ENCODE results near the gene LZTFL1. TPM values are rescaled to one million over a fixed set of nuclear protein-coding genes. Genes with fewer than 3 reads are reported as not detected.

The LZTFL1 gene, protein sequence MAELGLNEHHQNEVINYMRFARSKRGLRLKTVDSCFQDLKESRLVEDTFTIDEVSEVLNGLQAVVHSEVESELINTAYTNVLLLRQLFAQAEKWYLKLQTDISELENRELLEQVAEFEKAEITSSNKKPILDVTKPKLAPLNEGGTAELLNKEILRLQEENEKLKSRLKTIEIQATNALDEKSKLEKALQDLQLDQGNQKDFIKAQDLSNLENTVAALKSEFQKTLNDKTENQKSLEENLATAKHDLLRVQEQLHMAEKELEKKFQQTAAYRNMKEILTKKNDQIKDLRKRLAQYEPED
- total RNA-seq (2014; rRNA removed; shearing (Covaris generic)), result 11.6 and 13.9 TPM in 2 replicates
- polyA plus RNA-seq (2016; fragmentation: Nextera tagmentation; extraction: Ambion mirVana), result 3.6 and 6.3 TPM in 2 replicates
- long read RNA-seq, full-length matches to known transcripts, result 1 of 2 reads
- long read RNA-seq, partial matches to known transcripts, result 0 of 2 reads
- long read RNA-seq, other reads (novel, unspliced or antisense), result 1 of 2 reads

DNA sequence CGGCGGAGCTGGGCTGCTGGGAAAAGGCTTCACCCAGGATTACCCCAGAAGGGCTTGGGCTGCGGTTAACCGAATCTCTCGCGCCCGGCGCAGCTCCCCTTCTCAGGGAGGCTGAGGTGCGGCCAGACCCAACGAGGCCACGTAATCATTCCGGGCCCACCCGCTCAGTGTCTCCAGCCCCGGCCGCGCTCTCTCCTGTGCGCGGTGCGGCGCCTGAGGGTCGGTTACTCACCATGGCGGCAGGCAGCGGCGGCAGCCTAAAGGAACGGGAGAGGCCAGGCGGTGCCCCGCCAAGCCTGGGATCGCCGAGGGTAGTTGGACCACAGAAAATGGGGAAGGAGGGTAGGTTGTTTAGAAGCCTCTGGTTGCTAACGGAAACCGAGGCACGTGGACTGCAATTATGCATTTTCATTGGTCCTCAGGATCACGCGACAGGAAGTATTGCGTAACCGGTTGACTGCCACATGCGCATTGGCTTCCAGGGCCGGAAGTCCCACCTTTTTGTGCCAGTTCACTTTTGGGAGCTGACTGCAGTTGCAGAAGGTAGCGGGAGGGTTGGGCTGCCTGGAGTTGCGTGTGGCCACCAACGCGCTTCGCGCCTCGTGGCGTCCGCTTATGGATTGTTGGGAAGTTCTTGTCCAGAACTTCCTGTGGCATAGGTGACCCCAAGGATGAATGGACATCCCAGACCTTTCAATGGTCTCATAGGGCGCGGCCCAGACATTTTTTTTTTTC, at the start of gene LZTFL1:
TSS of gene LZTFL1 (minus strand) at position 363 of the 735 bp plus-strand sequence. CDS start at position 235, 128 bp downstream.
- H4K20me1 ChIP-seq (replicated peaks; ENCODE audit: insufficient read depth), result no peaks in the 10 kb centered on the region
- Mint-ChIP-seq H3K4me3 (peak within 1 kb of the TSS; percentile 88), H3K27me3 (ENCODE audit: insufficient read depth, low read depth, poor library complexity) (peaks cover 2% of the 10 kb centered on the region), H3K9me3 (no peaks in the 10 kb centered on the region), H3K27ac (peak within 1 kb of the TSS; percentile 91), H3K4me1 (peaks cover 3% of the 10 kb centered on the region; the same call in 2 of the 3 replicates), H3K36me3 (ENCODE audit: low read depth) (no peaks in the 10 kb centered on the region)
- H3K79me2 ChIP-seq (replicated peaks; ENCODE audit: insufficient read depth), result no peaks in the 10 kb centered on the region
- DNase-seq (ENCODE audit: low spot score) (peak; percentile 99), ATAC-seq (peak; percentile 96)
- no peaks in the 10 kb centered on the region for H3F3A ChIP-seq (replicated peaks; ENCODE audit: low read depth)
- H2AFZ ChIP-seq, result peak within 1 kb of the TSS; percentile 85
- peaks cover 10% of the 10 kb centered on the region; the same call in 1 of the 2 replicates for H3K9me2 ChIP-seq (ENCODE audit: insufficient read depth)
- H3K4me1 ChIP-seq (ENCODE audit: insufficient read depth), result no peaks in the 10 kb centered on the region
- no peaks in the 10 kb centered on the region for H3K36me3 ChIP-seq (ENCODE audit: insufficient read depth)
- H3K4me3 ChIP-seq, result peak within 1 kb of the TSS; percentile 84
- H3K4me2 ChIP-seq, result peak within 1 kb of the TSS; percentile 96
- H3K27ac ChIP-seq (ENCODE audit: low read depth), result no peak within 1 kb of the TSS
- peaks cover 43% of the 10 kb centered on the region for H3K27me3 ChIP-seq (ENCODE audit: insufficient read depth)
- TF ChIP-seq EZH2phosphoT487 (IDR thresholded peaks at IDR 0.05; ENCODE audit: unreplicated experiment) (no peak), ZNF114 (CRISPR knock-in tag; IDR thresholded peaks at IDR 0.05) (no peak), STAT1 (IDR thresholded peaks at IDR 0.05; ENCODE audit: unreplicated experiment) (no peak), NANOG (IDR thresholded peaks at IDR 0.05; ENCODE audit: borderline replicate concordance) (no peak), POLR2AphosphoS5 (IDR thresholded peaks at IDR 0.05; ENCODE audit: low read depth) (peak; percentile 86), CREB1 (CRISPR knock-in tag; IDR thresholded peaks at IDR 0.05; ENCODE audit: low read depth) (no peak), EZH2 (IDR thresholded peaks at IDR 0.05; ENCODE audit: low read depth, unreplicated experiment) (no peak), ZNF331 (CRISPR knock-in tag; IDR thresholded peaks at IDR 0.05; ENCODE audit: low read depth) (no peak)
- TF ChIP-seq, protein P1, sequence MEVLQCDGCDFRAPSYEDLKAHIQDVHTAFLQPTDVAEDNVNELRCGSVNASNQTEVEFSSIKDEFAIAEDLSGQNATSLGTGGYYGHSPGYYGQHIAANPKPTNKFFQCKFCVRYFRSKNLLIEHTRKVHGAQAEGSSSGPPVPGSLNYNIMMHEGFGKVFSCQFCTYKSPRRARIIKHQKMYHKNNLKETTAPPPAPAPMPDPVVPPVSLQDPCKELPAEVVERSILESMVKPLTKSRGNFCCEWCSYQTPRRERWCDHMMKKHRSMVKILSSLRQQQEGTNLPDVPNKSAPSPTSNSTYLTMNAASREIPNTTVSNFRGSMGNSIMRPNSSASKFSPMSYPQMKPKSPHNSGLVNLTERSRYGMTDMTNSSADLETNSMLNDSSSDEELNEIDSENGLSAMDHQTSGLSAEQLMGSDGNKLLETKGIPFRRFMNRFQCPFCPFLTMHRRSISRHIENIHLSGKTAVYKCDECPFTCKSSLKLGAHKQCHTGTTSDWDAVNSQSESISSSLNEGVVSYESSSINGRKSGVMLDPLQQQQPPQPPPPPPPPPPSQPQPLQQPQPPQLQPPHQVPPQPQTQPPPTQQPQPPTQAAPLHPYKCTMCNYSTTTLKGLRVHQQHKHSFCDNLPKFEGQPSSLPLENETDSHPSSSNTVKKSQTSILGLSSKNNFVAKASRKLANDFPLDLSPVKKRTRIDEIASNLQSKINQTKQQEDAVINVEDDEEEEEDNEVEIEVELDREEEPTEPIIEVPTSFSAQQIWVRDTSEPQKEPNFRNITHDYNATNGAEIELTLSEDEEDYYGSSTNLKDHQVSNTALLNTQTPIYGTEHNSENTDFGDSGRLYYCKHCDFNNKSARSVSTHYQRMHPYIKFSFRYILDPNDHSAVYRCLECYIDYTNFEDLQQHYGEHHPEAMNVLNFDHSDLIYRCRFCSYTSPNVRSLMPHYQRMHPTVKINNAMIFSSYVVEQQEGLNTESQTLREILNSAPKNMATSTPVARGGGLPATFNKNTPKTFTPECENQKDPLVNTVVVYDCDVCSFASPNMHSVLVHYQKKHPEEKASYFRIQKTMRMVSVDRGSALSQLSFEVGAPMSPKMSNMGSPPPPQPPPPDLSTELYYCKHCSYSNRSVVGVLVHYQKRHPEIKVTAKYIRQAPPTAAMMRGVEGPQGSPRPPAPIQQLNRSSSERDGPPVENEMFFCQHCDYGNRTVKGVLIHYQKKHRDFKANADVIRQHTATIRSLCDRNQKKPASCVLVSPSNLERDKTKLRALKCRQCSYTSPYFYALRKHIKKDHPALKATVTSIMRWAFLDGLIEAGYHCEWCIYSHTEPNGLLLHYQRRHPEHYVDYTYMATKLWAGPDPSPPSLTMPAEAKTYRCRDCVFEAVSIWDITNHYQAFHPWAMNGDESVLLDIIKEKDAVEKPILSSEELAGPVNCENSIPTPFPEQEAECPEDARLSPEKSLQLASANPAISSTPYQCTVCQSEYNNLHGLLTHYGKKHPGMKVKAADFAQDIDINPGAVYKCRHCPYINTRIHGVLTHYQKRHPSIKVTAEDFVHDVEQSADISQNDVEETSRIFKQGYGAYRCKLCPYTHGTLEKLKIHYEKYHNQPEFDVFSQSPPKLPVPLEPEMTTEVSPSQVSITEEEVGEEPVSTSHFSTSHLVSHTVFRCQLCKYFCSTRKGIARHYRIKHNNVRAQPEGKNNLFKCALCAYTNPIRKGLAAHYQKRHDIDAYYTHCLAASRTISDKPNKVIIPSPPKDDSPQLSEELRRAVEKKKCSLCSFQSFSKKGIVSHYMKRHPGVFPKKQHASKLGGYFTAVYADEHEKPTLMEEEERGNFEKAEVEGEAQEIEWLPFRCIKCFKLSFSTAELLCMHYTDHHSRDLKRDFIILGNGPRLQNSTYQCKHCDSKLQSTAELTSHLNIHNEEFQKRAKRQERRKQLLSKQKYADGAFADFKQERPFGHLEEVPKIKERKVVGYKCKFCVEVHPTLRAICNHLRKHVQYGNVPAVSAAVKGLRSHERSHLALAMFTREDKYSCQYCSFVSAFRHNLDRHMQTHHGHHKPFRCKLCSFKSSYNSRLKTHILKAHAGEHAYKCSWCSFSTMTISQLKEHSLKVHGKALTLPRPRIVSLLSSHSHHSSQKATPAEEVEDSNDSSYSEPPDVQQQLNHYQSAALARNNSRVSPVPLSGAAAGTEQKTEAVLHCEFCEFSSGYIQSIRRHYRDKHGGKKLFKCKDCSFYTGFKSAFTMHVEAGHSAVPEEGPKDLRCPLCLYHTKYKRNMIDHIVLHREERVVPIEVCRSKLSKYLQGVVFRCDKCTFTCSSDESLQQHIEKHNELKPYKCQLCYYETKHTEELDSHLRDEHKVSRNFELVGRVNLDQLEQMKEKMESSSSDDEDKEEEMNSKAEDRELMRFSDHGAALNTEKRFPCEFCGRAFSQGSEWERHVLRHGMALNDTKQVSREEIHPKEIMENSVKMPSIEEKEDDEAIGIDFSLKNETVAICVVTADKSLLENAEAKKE (CRISPR knock-in tag; IDR thresholded peaks at IDR 0.05), result no peak
- TF ChIP-seq, protein P2, sequence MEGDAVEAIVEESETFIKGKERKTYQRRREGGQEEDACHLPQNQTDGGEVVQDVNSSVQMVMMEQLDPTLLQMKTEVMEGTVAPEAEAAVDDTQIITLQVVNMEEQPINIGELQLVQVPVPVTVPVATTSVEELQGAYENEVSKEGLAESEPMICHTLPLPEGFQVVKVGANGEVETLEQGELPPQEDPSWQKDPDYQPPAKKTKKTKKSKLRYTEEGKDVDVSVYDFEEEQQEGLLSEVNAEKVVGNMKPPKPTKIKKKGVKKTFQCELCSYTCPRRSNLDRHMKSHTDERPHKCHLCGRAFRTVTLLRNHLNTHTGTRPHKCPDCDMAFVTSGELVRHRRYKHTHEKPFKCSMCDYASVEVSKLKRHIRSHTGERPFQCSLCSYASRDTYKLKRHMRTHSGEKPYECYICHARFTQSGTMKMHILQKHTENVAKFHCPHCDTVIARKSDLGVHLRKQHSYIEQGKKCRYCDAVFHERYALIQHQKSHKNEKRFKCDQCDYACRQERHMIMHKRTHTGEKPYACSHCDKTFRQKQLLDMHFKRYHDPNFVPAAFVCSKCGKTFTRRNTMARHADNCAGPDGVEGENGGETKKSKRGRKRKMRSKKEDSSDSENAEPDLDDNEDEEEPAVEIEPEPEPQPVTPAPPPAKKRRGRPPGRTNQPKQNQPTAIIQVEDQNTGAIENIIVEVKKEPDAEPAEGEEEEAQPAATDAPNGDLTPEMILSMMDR (conservative IDR thresholded peaks at IDR 0.05; ENCODE audit: low read depth in 2 of 2), result no peak
- TF ChIP-seq, protein P3, sequence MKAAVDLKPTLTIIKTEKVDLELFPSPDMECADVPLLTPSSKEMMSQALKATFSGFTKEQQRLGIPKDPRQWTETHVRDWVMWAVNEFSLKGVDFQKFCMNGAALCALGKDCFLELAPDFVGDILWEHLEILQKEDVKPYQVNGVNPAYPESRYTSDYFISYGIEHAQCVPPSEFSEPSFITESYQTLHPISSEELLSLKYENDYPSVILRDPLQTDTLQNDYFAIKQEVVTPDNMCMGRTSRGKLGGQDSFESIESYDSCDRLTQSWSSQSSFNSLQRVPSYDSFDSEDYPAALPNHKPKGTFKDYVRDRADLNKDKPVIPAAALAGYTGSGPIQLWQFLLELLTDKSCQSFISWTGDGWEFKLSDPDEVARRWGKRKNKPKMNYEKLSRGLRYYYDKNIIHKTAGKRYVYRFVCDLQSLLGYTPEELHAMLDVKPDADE (IDR thresholded peaks at IDR 0.05), result peak; percentile 7; the same call in 1 of the 2 replicates
- TF ChIP-seq, protein P4, sequence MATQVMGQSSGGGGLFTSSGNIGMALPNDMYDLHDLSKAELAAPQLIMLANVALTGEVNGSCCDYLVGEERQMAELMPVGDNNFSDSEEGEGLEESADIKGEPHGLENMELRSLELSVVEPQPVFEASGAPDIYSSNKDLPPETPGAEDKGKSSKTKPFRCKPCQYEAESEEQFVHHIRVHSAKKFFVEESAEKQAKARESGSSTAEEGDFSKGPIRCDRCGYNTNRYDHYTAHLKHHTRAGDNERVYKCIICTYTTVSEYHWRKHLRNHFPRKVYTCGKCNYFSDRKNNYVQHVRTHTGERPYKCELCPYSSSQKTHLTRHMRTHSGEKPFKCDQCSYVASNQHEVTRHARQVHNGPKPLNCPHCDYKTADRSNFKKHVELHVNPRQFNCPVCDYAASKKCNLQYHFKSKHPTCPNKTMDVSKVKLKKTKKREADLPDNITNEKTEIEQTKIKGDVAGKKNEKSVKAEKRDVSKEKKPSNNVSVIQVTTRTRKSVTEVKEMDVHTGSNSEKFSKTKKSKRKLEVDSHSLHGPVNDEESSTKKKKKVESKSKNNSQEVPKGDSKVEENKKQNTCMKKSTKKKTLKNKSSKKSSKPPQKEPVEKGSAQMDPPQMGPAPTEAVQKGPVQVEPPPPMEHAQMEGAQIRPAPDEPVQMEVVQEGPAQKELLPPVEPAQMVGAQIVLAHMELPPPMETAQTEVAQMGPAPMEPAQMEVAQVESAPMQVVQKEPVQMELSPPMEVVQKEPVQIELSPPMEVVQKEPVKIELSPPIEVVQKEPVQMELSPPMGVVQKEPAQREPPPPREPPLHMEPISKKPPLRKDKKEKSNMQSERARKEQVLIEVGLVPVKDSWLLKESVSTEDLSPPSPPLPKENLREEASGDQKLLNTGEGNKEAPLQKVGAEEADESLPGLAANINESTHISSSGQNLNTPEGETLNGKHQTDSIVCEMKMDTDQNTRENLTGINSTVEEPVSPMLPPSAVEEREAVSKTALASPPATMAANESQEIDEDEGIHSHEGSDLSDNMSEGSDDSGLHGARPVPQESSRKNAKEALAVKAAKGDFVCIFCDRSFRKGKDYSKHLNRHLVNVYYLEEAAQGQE (IDR thresholded peaks at IDR 0.05; ENCODE audit: unreplicated experiment), result no peak

Measured in GM23338 (cell line).